ENCODE results near the gene EHMT2.
"Not testable (repeated sequence)": the region's sequence is repeated elsewhere in the genome, so short reads cannot be mapped to it uniquely, and the experiment has no call there.

EHMT2 gene

GRCh38 chr6:31865205-31866118 is 32.0 kb downstream of the EHMT2 start:
- no peak for DNase-seq

GRCh38 chr6:31864818-31865204 is 32.7 kb downstream of the EHMT2 start:
- no peak for DNase-seq

GRCh38 chr6:31864123-31864562 is 33.4 kb downstream of the EHMT2 start:
- not testable (repeated sequence) for DNase-seq

- peak; percentile 99 for DNase-seq
Observed at GRCh38 chr6:31862344-31863235, 34.9 kb downstream of the EHMT2 start, which contains the start of gene NEU1. Gene NEU1, minus strand, starts transcription at chr6:31862821. Its CDS starts 45 bp downstream, at chr6:31862776.

GRCh38 chr6:31861919-31862343 is 35.6 kb downstream of the EHMT2 start:
- no peak for DNase-seq

GRCh38 chr6:31861150-31861549 is 36.3 kb downstream of the EHMT2 start:
- DNase-seq: no peak

- DNase-seq: no peak
Observed at GRCh38 chr6:31860349-31860748, 37.1 kb downstream of the EHMT2 start.

GRCh38 chr6:31859923-31860322 is 37.6 kb downstream of the EHMT2 start:
- no peak for DNase-seq

- no peak for DNase-seq
Observed at GRCh38 chr6:31858707-31859106, 38.8 kb downstream of the EHMT2 start.

GRCh38 chr6:31857774-31858173 is 39.7 kb downstream of the EHMT2 start:
- not testable (repeated sequence) for DNase-seq

- not testable (repeated sequence) for DNase-seq
Observed at GRCh38 chr6:31851980-31852718, 45.3 kb downstream of the EHMT2 start.

GRCh38 chr6:31851485-31851832 is 46.0 kb downstream of the EHMT2 start:
- DNase-seq: no peak

GRCh38 chr6:31850765-31851484 is 46.6 kb downstream of the EHMT2 start:
- DNase-seq: no peak

GRCh38 chr6:31847276-31847978 is 50.1 kb downstream of the EHMT2 start:
- no peak for DNase-seq

- no peak for DNase-seq
Observed at GRCh38 chr6:31844507-31844906, 53.0 kb downstream of the EHMT2 start.

- no peak for DNase-seq
Observed at GRCh38 chr6:31842053-31842452, 55.4 kb downstream of the EHMT2 start.

- not testable (repeated sequence) for DNase-seq
Observed at GRCh38 chr6:31839779-31840126, 57.7 kb downstream of the EHMT2 start.

- DNase-seq: no peak
Observed at GRCh38 chr6:31838968-31839367, 58.5 kb downstream of the EHMT2 start.

GRCh38 chr6:31838114-31838553 is 59.4 kb downstream of the EHMT2 start:
- not testable (repeated sequence) for DNase-seq

- DNase-seq: no peak
Observed at GRCh38 chr6:31837369-31838113, 60.0 kb downstream of the EHMT2 start.

Measured in NCI-H748 treated with DMSO at 0.1 percent for 48 hours (cell line).